Testis (tissue), 3 donors: ENCODE results near the gene PLPPR4. TPM values are rescaled to one million over a fixed set of nuclear protein-coding genes. Genes with fewer than 3 reads are reported as not detected.

ENCODE experiments used
- DNase-seq: peaks from one replicate; pipeline ENCODE4 v3.0.0-alpha.2; 2019
- H3K27ac ChIP-seq, 2 donors: fragments of 200-600 bp; sonication (generic); one replicate each; pipeline ENCODE4 v1.5.1; 2019
- H3K27me3 ChIP-seq: fragments of 200-600 bp; sonication (generic); one replicate; pipeline ENCODE4 v1.5.1; 2019
- H3K36me3 ChIP-seq: fragments of 200-600 bp; sonication (generic); one replicate; pipeline ENCODE4 v1.5.1; 2017; ENCODE audit warnings: low read depth; ENCODE audit errors: missing control alignments
- H3K4me1 ChIP-seq: fragments of 200-600 bp; sonication (generic); one replicate; pipeline ENCODE4 v1.5.1; 2019
- H3K4me3 ChIP-seq, 2 donors: fragments of 200-600 bp; sonication (generic); one replicate each; pipeline ENCODE4 v1.5.1; 2017 to 2019
- H3K9me3 ChIP-seq: fragments of 200-600 bp; sonication (generic); one replicate; pipeline ENCODE4 v1.5.1; 2017
- POLR2A ChIP-seq: fragments of 450-650 bp; IDR thresholded peaks from one replicate; pipeline ENCODE4 v1.6.1; 2017; ENCODE audit warnings: antibody characterized with exemption, mild to moderate bottlenecking, moderate library complexity
- WGBS, 2 donors: methylation state at CpG; one replicate each; pipeline ENCODE4 v1.1.5; 2018; 5-methylcytosine and 5-hydroxymethylcytosine counted together
- intact Hi-C: fragments of 100-400 bp; cut with DNase I; formaldehyde crosslinking; loops from one replicate; pipeline ENCODE4 v1.15.1; 2023; ENCODE audit warnings: low total_unique reads
- polyA plus RNA-seq: library from polyadenylated mRNA; stranded (reverse); fragments of 350-450 nt; fragmentation: Illumina TruSeq; extraction: RNeasy Lipid Tissue Mini Kit (QIAGEN cat#74804); gene quantifications from one replicate; pipeline ENCODE4 v1.2.3, GENCODE V29; 2014; ENCODE audit warnings: low read depth, low replicate concordance; ENCODE audit not compliant: insufficient read depth
- total RNA-seq, 2 donors: library from RNA; depleted of rRNA; stranded (reverse); fragments of >200 nt; gene quantifications; one replicate each; pipeline ENCODE4 v1.2.3, GENCODE V29; 2016
- TF ChIP-seq, protein P1 (sequence below), 3 experiments: fragments of 450-650 bp in 2 of 3; fragments of 200-600 bp in 1 of 3; sonication (generic) in 1 of 3; IDR thresholded peaks; one replicate each; pipeline ENCODE4 v1.5.1; 2016 to 2019; ENCODE audit warnings: antibody characterized with exemption in 3 of 3, mild to moderate bottlenecking in 2 of 3, moderate library complexity in 1 of 3

PLPPR4 gene
- total and polyA plus RNA-seq, 3 donors from 2014 or later = 5.9 to 8.7 (median 6.0) TPM

DNA sequence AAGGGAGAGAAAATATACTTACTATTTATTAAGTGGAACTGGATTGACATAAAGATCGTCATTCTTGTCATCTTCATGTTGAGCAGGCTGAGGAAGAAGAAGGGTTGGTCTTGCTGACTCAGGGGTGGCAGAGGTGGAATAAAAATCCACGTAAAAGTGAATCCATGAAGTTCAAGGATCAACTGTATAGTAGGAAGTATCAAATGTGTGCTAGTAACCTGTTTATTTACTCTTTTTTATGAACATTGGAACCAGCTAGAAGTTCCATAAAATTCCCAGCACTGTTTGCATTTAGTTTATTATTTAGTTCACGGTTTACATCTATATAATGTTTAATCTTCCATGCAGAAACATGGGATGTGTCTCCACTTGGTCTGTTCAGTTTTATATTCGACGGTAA lies 70.7 kb downstream of the PLPPR4 start:
- H3K4me1 ChIP-seq = no peaks in the 10 kb centered on the region
- DNase-seq = no peak
- H3K36me3 ChIP-seq = no peaks in the 10 kb centered on the region
- no peak overlapping the region for H3K4me3 ChIP-seq
- H3K9me3 ChIP-seq = no peaks in the 10 kb centered on the region
- no peak overlapping the region for H3K27ac ChIP-seq
- no peak for TF ChIP-seq POLR2A
- TF ChIP-seq, protein P1, sequence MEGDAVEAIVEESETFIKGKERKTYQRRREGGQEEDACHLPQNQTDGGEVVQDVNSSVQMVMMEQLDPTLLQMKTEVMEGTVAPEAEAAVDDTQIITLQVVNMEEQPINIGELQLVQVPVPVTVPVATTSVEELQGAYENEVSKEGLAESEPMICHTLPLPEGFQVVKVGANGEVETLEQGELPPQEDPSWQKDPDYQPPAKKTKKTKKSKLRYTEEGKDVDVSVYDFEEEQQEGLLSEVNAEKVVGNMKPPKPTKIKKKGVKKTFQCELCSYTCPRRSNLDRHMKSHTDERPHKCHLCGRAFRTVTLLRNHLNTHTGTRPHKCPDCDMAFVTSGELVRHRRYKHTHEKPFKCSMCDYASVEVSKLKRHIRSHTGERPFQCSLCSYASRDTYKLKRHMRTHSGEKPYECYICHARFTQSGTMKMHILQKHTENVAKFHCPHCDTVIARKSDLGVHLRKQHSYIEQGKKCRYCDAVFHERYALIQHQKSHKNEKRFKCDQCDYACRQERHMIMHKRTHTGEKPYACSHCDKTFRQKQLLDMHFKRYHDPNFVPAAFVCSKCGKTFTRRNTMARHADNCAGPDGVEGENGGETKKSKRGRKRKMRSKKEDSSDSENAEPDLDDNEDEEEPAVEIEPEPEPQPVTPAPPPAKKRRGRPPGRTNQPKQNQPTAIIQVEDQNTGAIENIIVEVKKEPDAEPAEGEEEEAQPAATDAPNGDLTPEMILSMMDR (IDR thresholded peaks at IDR 0.05) = no peak
- 86 to 93% methylated on average over 5 of the region's 5 CpGs for WGBS, 2 donors
- H3K27me3 ChIP-seq = no peaks in the 10 kb centered on the region
- intact Hi-C loops = no loop called here

DNA sequence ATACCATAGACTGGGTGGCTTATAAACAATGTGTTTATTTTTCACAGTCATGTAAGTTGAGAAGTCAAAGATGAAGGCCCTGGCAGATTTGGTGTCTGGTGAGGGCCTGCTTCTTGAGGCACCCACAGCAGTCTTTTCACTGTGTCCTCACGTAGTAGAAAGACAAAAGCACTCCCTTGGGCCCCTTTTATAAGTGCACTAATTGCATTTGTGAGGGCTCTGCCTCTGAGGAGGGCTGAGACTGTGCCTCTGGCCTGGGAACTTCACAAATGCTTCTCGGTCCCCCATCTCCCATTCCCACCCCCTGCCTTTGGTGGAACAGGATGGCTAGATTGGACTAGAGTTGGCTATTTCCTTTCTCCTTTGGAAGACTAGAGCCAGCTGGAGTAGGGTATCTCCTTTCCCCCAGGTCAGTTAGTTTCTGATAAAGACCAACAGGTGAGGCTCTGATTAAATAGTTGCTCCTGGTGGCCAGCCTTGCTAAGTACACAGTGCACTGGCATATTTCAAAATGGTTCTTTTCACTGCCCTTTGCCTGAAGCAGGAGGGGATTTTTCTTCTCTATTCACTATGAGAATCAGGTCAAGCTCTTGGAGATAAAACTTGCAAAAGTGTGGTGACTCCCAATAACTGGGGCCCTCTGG lies 82.9 kb downstream of the PLPPR4 start:
- no peaks in the 10 kb centered on the region for H3K36me3 ChIP-seq
- 88 to 93% methylated on average over 2 of the region's 2 CpGs for WGBS, 2 donors
- intact Hi-C loops = no loop called here

DNA sequence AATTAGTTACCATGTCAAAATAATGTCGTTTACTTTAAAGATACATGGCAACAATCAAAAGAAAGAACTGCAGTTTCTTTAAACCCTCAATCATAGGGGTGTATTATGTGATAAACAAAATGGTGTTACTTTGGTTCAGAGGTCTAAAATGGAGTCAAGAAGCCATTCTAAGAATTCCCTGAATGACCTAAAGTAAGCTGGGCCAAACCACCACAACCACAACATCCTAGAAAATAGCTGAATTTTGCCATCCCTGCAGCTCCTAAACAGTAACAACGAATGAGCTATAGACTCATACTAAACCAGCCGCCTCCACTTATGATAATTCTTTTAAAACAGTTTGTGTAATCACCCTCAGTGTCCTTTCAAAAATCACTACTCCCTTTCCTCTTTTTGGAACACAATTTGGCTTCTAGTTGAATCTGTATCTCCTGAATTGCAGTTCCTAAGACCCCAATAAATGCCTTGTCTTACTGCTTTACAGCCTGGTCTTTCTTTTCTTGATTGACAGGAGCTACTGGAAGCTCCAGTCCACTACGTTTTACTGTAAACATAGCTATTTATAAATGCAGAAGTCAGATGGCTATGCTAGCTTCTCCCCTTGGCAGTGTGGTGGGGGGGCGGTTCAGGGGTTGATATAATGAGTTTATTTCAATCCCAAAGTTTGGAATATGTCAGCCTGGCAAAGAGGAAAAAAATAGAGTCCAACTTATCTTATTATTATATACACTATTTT lies 84.3 kb downstream of the PLPPR4 start:
- intact Hi-C loops = no loop called here
- no peaks in the 10 kb centered on the region for H3K4me1 ChIP-seq
- no peaks in the 10 kb centered on the region for H3K27me3 ChIP-seq
- no peak for DNase-seq
- H3K9me3 ChIP-seq = no peaks in the 10 kb centered on the region
- TF ChIP-seq, protein P1 (IDR thresholded peaks at IDR 0.05) = no peak
- TF ChIP-seq POLR2A = no peak
- H3K27ac ChIP-seq = no peak overlapping the region
- no peak overlapping the region for H3K4me3 ChIP-seq
- 69 to 79% methylated on average over 5 of the region's 5 CpGs for WGBS, 2 donors
- H3K36me3 ChIP-seq = no peaks in the 10 kb centered on the region

More for the DNA sequence above, 82.9 kb downstream of the PLPPR4 start:
- H3K27ac ChIP-seq = no peak overlapping the region
- no peak for TF ChIP-seq POLR2A
- TF ChIP-seq, protein P1 (IDR thresholded peaks at IDR 0.05) = no peak
- H3K4me3 ChIP-seq = no peak overlapping the region
- no peaks in the 10 kb centered on the region for H3K27me3 ChIP-seq
- H3K9me3 ChIP-seq = no peaks in the 10 kb centered on the region
- no peaks in the 10 kb centered on the region for H3K4me1 ChIP-seq
- no peak for DNase-seq

DNA sequence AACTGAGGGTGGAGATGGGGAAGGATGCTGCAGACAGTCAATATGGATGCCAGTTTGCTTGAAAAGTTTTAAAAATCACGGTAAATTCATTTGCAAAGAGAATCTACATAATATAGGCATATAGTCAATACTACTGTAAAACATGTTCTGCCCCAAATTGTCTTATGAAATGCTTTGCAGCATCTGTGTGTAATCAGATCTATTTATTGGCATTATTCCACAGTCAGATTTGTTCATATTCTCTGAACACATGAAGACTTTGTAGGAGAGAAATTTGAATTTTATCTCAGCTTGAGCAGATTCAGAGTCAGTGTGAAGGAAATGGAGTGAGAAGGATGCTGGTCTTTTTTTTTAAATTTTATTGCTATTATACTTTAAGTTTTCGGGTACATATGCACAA lies 88.5 kb downstream of the PLPPR4 start:
- no peak overlapping the region for H3K27ac ChIP-seq
- intact Hi-C loops = no loop called here
- no peaks in the 10 kb centered on the region for H3K36me3 ChIP-seq
- H3K9me3 ChIP-seq = no peaks in the 10 kb centered on the region
- H3K4me3 ChIP-seq = no peak overlapping the region
- H3K27me3 ChIP-seq = no peaks in the 10 kb centered on the region
- DNase-seq = no peak
- H3K4me1 ChIP-seq = no peaks in the 10 kb centered on the region
- 88 to 92% methylated on average over 2 of the region's 2 CpGs for WGBS, 2 donors
- no peak for TF ChIP-seq POLR2A
- TF ChIP-seq, protein P1 (IDR thresholded peaks at IDR 0.05) = no peak
